NCI-H2171 treated with DMSO at 0.1 percent for 48 hours (cell line): ENCODE results near the gene INO80.

Experiments
- DNase-seq: peaks from one replicate; lab custom pipeline; 2025; lab: John Stamatoyannopoulos, UW

Gene INO80

GRCh38 chr15:41043276-41043951 is 72.7 kb downstream of the INO80 start:
- no peak for DNase-seq

GRCh38 chr15:41042851-41043250 is 73.2 kb downstream of the INO80 start:
- no peak for DNase-seq

GRCh38 chr15:41039121-41039520 is 77.0 kb downstream of the INO80 start:
- DNase-seq = no peak

DNA sequence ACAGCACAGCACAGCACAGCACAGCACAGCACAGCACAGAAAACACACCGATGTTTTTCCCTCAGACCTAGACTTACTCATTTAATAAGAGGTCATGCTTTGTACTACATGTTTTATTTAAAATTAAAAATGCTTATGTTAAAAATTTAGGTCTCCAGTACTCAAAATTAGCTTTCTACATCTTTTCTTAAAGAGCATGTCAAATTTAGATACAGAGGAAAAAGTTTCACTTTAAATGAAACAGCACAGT is 84.1 kb downstream of the INO80 start:
- DNase-seq = no peak

GRCh38 chr15:41031232-41032078 is 84.6 kb downstream of the INO80 start:
- DNase-seq = no peak

DNA sequence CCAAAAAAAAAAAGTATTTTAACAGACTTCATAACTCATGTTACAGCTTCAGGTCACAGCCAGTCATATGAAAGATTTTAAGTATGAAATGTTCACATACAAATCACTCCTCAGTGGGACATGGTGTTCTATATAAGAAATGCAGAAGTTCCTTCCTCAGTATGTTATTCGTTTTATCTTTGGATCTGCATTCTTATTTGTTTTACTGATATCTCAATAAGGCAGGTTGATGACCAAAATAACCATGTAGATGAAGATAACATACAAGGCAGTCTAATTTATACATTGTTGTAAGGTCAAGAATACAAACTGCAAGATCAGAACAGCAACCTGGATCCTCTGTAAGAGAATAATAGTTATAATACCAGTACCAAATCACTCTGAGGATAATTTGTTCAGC is 87.2 kb downstream of the INO80 start:
- no peak for DNase-seq

DNA sequence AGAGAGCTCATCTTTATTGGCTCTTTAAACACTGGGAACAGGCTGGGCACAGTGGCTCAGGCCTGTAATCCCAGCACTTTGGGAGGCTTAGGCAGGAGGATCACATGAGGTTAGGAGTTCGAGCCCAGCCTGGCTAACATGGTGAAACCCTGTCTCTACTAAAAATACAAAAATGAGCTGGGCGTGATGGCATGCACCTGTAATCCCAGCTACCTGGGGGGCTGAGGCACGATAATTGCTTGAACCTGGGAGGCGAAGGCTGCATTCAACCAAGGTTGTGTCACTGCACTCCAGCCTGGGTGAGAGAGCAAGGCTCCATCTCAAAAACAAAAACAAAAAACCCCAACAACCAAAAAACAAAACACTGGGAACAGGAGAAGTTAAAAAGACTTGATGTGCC is 90.7 kb downstream of the INO80 start:
- DNase-seq = no peak

- DNase-seq = no peak
Measured at GRCh38 chr15:41024885-41025284, 91.2 kb downstream of the INO80 start.

DNA sequence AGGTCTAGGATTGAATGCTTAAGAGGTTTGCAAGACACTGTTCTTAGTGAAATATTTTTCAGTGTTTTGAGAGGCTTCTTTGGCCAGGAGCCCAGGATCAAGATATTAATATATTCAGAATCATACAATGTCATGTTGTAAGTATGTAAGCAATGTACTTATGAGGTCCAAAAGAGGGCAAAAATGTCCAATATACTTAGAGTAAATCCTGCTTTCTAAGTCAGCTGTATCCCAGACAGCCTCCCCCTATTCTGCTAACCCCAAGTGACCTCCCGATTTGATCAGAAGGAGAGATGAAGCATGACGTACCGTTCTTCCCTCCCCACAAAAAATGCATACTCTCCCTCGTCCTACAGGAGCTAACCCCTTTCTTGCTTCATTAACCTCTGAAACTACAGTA is 91.9 kb downstream of the INO80 start:
- no peak for DNase-seq

- DNase-seq = peak; percentile 45
Measured at GRCh38 chr15:41022487-41023090, 93.5 kb downstream of the INO80 start.

- DNase-seq = no peak
Measured at GRCh38 chr15:41020829-41021228, 95.3 kb downstream of the INO80 start.

- no peak for DNase-seq
Measured at GRCh38 chr15:41020311-41020710, 95.8 kb downstream of the INO80 start.

DNA sequence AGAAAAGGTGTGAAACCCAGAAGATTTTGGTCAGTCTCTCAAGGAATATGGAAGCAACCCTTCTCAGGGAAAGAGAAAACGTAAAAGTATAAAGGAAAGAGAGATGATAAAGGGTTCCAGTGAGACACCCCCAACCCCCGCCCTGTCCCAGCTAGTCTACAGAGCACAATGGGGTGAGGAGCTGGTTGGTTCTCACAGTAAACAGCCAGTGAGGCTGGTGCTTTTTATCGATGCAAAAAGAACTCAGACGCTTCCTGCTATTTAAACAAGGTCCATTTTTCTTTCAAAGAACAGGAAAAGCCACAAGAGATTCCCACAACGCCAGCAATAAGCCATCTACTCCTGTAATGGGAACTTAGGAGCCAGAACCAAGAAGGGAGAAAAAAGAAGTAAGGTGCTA is 96.9 kb downstream of the INO80 start:
- no peak for DNase-seq

GRCh38 chr15:41018534-41018933 is 97.5 kb downstream of the INO80 start:
- DNase-seq = no peak

GRCh38 chr15:41017066-41017735 is 98.9 kb downstream of the INO80 start:
- DNase-seq = no peak

DNA sequence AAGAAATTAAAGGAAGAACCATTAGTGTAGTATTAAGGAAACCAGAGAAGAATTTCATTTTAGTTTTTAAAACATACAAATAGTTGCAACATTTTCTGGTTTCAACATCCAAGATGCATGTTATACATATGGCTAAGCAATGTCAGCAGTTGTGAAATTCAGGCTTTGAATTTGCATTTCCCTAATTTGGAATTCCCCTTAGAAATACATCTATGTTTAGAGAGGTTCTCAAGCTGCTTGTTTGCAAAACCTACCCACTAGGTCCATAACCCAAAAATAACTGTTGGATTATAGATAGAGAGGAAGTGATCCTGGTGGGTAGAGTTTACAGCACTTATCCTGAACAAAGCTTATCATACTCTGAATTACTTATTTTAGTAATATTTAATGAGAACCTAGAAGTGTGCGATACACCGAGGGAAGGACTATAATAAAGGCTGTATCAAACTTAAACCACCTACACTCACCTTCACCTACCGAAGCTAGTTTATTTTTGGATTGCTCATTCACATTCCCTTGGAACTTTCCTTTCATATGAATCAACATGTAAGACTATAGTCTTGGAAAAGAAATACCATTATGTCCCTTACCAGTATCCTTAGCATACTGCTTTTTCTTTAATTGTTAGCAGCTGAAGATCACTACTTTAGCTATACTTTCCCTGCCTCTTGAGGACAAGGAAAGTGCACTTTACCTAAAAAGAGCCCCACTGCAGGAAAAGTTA is 102.2 kb downstream of the INO80 start:
- no peak for DNase-seq

GRCh38 chr15:41011055-41011815 is 104.8 kb downstream of the INO80 start:
- DNase-seq = peak; percentile 41

GRCh38 chr15:41010345-41010744 is 105.7 kb downstream of the INO80 start:
- no peak for DNase-seq

DNA sequence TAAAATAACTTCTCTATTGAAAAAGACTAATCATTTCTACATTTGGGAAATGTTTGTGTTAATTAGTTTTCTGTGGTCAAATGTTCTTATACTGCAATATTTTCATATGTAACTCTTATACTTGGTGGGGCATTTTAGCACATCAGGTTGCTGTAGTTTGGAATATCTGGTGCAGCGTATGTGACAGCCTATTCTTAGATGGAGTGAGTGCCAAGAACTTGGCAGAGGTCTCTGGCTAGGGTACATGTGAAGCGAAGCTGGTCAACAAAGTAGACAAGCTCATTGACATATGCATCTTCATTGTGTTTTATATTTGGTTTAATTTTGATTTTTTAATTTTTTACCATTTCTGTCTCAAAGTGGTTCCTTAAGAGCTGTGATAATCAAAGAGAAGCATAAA is 109.6 kb downstream of the INO80 start:
- no peak for DNase-seq

GRCh38 chr15:41004490-41004889 is 111.6 kb downstream of the INO80 start:
- peak; percentile 4 for DNase-seq

DNA sequence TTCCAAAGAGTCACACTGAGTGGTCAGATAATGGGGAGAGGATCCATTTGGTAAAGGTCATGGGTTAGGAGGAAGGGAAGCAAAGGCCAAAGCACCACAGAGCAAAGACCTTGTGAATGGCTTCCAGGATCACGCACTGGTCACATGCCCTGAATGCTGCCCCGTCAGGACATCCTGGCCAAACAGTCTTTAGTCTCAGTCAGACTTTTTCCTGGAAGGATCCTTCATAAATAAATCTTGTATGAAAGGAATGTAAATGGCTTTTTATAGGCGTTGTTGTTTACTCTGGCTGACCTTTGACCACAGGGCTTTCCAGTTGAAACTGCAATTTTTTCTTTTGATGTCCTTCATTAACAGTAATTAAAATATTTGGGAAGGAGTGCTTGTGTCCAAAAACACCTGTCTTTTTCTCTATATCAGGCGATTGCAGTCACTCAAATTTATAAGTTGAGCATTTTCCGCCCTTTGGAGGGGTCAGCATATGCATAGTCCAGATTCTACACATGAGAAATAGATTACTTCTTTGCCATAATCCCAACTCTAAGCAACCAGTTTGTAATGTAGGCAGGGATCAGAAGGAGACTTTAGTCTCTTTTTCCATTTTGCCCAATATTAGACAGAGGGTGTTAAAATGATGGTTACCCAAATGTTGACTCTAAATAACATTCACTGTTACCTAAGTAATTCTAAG is 114.4 kb downstream of the INO80 start:
- DNase-seq = no peak
